Fibroblast of the aortic adventitia (primary cell): ENCODE results near the gene SPTBN1. TPM values are rescaled to one million over a fixed set of nuclear protein-coding genes. Genes with fewer than 3 reads are reported as not detected.

Experiments used
- DNase-seq: peaks from one replicate; pipeline ENCODE4 v3.0.0-alpha.2; 2010; ENCODE audit warnings: low read depth
- H3K4me3 ChIP-seq: 2 replicates; pipeline ENCODE4 v1.5.1; 2011; ENCODE audit warnings: low read depth, mild to moderate bottlenecking, control low read depth, low read length, moderate library complexity
- CTCF ChIP-seq: IDR thresholded peaks from 2 replicates; pipeline ENCODE4 v1.5.1; 2011; ENCODE audit warnings: mild to moderate bottlenecking, low read length, control low read depth, inconsistent platforms; ENCODE audit not compliant: insufficient read depth
- total RNA-seq: library from RNA; depleted of rRNA; stranded (reverse); fragments of >200 nt; gene quantifications from 2 replicates; pipeline ENCODE4 v1.2.3, GENCODE V29; 2012; ENCODE audit warnings: low replicate concordance

The SPTBN1 gene
- total RNA-seq, 1 donor: 293 TPM

- no peak overlapping the region for H3K4me3 ChIP-seq
- TF ChIP-seq CTCF: no peak
- no peak for DNase-seq
These were observed 23.7 kb upstream of the SPTBN1 start for GRCh38 chr2:54432251-54433015.

DNA sequence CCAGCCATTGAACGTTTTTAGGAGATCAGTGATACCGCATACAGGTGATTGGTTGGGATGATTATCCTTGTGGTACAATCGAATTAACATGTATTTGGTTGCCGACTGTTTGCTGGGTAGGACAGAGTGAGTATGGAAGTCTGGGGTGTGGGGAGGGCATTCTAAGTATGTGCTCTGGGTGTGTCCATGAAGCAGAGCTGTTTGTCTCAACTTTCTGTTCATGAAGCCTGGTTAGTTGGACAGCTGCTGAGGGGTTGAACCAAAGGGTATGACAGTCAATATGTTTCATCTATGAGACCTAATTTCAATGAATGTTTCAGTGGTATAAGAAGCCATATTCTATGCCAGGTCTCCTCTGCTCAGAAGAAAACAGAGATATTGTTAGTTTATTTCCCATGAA lies 21.9 kb upstream of the SPTBN1 start:
- DNase-seq: no peak
- no peak for TF ChIP-seq CTCF
- no peak overlapping the region for H3K4me3 ChIP-seq

- no peak for DNase-seq
- no peak overlapping the region for H3K4me3 ChIP-seq
- no peak for TF ChIP-seq CTCF
These were observed 21.4 kb upstream of the SPTBN1 start for GRCh38 chr2:54434711-54435110.

DNA sequence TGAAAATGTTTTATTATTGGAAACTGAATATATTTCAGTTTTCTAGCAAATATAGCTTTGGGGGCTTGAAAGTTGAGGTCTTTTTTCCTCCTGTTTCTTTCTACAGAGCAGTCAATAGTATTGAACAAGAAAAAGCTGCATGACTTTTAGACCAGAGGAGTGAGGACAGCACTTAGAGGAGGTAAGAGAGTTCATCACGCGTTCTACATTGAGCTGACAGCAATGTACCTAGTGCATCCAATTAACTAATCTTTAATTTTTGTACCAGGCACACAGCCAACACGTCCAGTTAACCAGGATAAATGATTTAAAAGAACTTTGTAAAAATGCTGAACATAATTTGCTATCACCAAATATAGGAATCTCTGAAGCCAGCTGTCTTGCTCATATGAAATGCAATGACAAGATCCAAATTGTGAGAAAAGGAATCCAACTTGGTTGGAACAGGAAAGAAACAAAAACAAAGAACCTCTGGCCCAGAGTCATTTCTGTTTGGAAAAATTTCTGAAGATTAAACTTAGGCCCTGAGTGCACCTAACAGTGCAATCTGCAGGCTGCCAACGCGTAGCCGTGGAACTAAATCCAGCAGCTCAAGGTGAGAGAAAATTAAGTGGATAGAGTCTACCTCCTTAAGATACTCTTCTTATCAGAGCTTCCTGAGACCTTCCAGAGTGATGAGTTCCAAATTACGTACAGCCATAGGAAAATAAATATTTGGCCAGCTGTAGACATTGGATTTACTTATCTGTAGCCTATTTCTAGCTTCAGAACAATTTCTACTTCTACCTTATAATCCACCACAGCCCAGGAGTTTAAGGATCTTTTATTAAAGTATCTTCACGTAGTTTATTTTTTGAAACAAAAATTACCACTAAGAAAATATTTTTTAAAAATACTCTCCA lies 20.6 kb upstream of the SPTBN1 start:
- no peak overlapping the region for H3K4me3 ChIP-seq
- TF ChIP-seq CTCF: no peak
- no peak for DNase-seq

- no peak overlapping the region for H3K4me3 ChIP-seq
- TF ChIP-seq CTCF: no peak
- DNase-seq: no peak
These were observed 18.5 kb upstream of the SPTBN1 start for GRCh38 chr2:54437588-54437987.

DNA sequence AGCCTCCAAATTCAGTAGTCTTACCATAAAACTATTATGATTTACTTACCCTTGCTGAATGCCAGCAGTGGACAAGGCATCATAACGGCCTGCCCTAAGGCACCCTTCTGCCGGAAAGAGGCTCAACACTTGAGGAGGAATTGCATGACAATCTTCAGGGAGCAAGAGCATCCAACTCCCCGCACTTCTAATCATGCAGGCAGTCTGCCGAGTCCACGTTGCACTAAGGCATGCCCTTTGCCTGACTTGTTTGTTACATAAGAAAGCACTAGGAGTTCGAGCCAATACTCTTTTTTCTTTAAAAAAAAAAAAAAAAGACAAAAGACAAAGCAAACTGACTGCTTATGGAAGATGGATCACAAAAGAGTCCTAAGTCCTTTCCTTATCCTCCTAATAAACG lies 17.9 kb upstream of the SPTBN1 start:
- peak; percentile 87 for DNase-seq
- no peak overlapping the region for H3K4me3 ChIP-seq

More for the DNA sequence above, 17.9 kb upstream of the SPTBN1 start:
- TF ChIP-seq CTCF: no peak
